Measurements from ENCODE around the gene AK5.

AK5 gene

DNA sequence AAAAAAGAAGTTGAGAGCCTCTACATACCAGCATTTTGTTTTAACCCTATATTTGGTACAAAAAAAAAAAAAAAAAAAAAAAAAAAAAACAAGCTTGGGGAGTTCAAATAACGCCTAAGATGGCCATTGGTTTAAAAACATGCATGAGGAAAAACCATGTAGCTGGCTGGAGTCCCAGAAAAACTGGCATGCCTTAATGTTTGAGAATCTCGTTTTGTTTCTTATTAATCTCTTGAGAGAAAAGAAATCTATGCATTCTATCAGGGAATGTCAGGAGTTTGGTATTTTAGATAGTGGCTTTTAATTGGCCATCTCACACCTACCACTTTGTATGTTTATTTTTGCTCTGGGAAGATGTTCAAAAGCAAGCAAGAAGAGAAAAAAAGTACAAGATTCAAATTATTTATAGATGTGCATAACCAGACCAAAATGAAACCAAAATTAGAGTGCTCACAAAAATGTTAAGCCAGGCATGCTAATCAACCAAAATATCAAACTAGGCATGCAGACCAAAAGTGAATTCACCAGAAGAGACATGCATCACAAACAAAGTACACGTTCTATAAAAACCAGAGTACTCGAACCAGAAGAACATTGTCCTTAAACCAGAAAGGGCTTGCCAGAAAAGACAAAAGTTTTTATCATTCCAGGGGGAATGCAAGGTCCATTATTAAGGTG is 156.6 kb downstream of the AK5 start:
- TF ChIP-seq, protein P1, sequence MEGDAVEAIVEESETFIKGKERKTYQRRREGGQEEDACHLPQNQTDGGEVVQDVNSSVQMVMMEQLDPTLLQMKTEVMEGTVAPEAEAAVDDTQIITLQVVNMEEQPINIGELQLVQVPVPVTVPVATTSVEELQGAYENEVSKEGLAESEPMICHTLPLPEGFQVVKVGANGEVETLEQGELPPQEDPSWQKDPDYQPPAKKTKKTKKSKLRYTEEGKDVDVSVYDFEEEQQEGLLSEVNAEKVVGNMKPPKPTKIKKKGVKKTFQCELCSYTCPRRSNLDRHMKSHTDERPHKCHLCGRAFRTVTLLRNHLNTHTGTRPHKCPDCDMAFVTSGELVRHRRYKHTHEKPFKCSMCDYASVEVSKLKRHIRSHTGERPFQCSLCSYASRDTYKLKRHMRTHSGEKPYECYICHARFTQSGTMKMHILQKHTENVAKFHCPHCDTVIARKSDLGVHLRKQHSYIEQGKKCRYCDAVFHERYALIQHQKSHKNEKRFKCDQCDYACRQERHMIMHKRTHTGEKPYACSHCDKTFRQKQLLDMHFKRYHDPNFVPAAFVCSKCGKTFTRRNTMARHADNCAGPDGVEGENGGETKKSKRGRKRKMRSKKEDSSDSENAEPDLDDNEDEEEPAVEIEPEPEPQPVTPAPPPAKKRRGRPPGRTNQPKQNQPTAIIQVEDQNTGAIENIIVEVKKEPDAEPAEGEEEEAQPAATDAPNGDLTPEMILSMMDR (IDR thresholded peaks at IDR 0.05), result no peak

DNA sequence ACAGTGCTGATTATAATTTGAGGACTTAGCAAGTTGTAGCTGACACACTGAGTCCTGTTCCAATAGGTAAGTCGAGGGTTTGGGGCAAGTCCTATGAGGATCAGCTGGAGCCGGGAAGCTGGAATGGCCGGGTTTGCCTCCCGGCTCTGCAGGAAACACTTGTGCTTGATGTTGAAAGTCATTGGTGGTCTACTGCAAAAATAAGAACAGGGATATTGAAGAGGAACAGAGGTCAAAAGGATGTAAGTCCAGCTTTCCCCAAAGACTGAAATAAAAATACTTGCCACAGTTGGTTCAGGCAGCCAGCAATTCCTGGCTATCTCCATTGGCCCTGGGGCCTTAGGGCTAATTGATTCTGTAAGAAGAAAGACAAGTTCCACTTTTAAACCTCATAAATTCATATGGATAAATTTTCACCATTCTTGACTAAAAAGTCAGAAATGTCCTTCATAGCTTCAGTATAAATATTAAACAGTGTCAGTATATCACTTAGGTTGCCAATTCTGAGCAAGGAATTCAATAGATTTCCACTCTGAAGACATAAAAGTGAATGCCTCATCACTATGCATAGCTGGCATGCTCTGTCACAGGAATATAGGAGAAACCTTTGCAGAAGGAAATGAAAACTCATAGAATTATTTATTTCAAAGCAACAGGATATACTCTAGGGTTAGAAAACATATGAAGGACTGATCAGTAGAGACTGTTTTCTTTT is 165.2 kb downstream of the AK5 start:
- TF ChIP-seq, protein P1 (IDR thresholded peaks at IDR 0.05), result no peak

DNA sequence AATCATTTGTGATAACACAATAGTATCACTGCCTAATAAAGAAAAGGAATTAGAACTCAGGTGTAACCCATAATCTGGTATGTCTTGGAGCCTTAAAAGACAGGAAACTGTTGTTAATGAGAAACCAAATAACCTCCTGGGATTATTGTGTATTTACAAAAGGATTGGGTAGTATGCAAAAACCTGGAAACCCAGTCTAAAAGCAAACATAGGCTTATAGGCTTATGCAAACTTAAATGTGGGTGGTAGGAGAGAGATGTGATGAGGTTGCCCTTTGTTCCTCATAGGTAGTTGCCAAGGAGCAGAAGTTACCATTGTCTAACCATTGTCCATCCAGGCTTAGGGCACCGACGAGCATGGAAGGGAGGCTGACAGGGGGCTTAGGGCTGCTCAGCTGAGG is 165.8 kb downstream of the AK5 start:
- TF ChIP-seq, protein P1 (IDR thresholded peaks at IDR 0.05), result no peak

DNA sequence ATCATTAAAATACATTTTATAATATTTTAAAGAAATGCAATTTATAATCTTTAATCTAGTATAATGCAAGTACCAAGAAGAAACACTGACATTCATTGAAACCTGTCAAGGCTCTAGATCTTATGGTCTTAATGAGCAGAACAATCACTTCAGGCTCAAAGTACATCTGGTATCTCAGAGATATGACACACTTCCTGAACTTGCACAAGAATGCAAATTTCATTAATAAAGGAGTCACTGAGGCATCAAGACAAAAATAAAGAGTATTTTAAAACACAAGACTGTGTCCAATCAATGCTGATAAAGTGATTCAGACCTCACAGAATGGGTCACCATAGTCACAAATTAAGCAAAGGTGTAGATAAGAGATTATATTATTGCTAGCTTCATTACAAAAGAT is 178.1 kb downstream of the AK5 start:
- TF ChIP-seq, protein P1 (IDR thresholded peaks at IDR 0.05), result no peak

DNA sequence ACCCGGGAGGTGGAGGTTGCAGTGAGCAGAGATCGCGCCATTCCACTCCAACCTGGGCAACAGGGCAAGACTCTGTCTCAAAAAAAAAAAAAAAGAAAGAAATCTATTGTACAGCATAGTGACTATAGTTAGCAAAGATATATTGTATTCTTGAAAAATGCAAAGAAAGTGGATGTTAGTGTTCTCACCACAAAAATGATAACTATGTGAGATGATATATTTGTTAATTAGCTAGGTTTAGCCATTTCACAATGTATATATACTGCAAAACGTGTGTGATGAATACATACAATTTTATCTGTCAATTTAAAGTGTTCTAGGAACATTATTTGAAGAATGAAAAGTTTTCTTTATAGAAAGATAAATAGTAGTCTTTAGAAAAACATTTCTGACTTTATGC is 179.9 kb downstream of the AK5 start:
- TF ChIP-seq, protein P1 (IDR thresholded peaks at IDR 0.05), result no peak

DNA sequence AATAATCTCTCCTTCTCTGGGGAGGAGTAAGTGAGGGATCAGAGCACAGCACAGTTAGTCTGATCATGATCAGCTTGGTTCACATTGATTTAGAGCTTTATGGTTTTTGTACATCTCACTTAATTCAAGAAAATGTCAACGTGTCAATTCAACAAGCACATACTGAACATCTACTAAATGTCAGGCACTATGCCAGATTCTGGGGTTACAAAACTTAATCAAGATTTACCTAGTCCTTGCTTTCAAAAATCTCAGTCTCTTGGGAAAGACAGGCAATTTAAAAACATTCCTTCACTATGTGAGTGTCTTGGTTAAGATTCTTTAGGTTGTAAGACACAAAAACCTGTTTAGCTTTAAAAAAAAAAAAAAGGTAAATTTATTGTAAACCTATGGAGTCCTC is 181.4 kb downstream of the AK5 start:
- TF ChIP-seq, protein P1 (IDR thresholded peaks at IDR 0.05), result no peak

DNA sequence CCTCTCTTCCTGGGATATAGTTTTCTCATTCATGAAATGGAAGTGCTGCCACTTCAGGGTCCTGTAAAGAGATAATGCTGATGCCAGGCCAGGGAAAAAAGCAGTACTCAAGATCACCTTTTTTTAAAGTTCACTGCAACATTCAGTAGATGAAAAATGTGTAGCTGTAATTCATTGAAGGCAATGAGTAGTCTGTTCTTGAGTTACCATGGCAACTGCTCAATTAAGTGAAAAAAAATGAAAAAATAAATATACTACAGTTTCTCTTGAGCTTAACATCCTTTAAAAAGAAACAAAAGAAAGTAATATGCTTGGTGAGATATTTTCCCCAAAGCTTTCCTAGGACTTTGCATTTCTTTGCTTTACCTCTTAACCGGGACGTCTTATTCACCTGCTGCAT is 183.3 kb downstream of the AK5 start:
- TF ChIP-seq, protein P1 (IDR thresholded peaks at IDR 0.05), result no peak
